HG03139 (cell line): ENCODE results near the gene SRGAP3.

Experiments used
- ATAC-seq: cut with Tn5 transposase; IDR thresholded peaks from one replicate; pipeline ENCODE4 v1.9.1; 2021; ENCODE audit not compliant: unreplicated experiment

SRGAP3 gene

GRCh38 chr3:8942746-8943488 lies 306.5 kb downstream of the SRGAP3 start:
- no peak for ATAC-seq

- ATAC-seq: no peak
Measured at GRCh38 chr3:8942115-8942514, 307.3 kb downstream of the SRGAP3 start.

DNA sequence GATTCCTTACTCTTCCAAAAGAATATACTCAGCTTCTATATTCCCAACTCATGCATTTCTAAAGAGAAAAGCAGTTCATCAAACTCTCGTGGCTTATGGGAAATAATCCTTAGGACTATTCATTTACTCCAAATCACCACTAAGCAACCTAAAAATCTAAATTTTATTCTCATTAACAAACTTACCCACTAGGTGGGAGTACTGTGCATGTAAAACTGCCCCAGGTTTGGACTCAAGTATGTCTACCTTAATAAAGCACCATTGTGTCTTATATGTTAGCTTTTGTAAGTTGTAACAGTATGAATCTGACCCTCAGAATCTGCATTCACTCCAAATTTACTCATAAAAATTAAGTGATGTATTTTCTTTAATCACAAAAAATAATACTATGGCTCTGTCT lies 311.4 kb downstream of the SRGAP3 start:
- ATAC-seq: no peak

DNA sequence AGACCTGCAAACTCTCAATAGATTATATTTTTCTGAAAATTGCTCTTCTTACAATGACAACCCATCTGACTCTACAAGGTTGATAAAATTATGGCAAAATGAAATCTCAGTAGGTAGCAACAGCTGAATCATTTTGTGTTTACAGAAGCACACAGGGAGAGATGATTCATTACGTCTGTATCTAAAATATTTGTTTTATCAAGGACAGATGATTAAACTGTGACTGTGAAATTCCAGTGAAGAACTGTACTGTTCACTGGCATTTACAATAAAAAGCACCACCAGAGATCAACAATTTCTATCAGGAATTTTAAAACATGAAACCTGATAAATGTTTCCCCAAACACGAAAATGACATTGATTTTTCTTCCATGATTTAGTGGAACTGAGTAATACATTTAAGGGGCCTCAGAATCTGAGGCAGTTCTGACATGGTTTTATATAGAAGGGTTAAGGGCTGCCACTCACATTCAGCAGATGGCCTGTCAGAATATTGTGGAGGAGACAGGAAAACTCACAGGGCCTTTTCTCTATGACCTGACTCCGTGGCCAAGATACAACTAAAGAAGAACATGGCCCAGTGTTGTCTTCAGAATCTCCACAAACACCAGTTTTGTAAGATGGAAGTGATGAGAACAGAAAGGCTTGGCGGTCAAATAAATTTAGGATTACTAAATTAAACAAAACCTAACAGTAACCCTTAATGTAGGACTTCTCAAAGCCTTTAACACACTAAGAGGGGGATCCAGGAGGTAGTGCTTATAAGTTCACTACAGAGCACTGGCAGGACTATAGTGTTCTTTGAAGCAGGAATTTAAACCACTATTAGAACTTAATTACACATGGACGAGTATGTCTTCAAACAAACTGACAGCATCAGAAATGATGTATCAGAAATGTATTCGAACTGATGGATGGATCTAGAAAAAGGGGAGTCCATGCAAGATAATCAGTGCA lies 312.1 kb downstream of the SRGAP3 start:
- ATAC-seq: no peak

- no peak for ATAC-seq
Measured at GRCh38 chr3:8932507-8932906, 316.9 kb downstream of the SRGAP3 start.

DNA sequence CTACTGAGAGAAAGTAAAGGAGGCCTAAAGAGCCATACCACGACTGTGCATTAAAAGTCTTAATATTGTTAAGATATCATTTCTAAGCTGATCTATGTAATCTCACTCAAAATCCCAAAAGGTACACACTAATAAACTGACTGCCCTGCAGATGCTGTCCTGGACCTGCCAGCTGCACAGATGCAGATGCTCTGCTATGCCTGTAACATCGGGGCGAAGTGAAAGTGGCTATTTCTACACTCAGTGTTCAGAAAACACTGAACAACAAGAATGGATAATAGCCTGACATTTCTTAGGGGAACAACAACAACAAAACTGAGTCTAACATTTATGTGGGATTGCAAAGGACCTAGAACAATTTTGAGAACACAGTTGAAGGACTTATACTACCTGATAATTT lies 318.1 kb downstream of the SRGAP3 start:
- ATAC-seq: no peak
